HAP-1 (cell line): ENCODE data around the gene EPO.
"Not testable (repeated sequence)": the region's sequence is repeated elsewhere in the genome, so short reads cannot be mapped to it uniquely, and the experiment has no call there.

Experiments used
- DNase-seq, 2 experiments: peaks; one replicate each; pipeline ENCODE4 v3.0.0-alpha.2; 2016 to 2020; ENCODE audit warnings: low spot score in 2 of 2
- H3K27me3 ChIP-seq: fragments of 250-450 bp; sonication (Bioruptor Pico); 2 replicates; pipeline ENCODE4 v1.5.1; 2020; ENCODE audit warnings: low read depth, mild to moderate bottlenecking, moderate library complexity
- H3K36me3 ChIP-seq: fragments of 250-450 bp; sonication (Bioruptor Pico); replicated peaks from 2 replicates; pipeline ENCODE4 v1.5.1; 2020; ENCODE audit warnings: mild to moderate bottlenecking
- H3K4me1 ChIP-seq: fragments of 250-450 bp; sonication (Bioruptor Pico); 2 replicates; pipeline ENCODE4 v1.5.1; 2020; ENCODE audit warnings: mild to moderate bottlenecking
- H3K4me3 ChIP-seq: fragments of 250-450 bp; sonication (Bioruptor Pico); 2 replicates; pipeline ENCODE4 v1.5.1; 2020; ENCODE audit warnings: mild to moderate bottlenecking, moderate library complexity
- H3K9me3 ChIP-seq: fragments of 250-450 bp; sonication (Bioruptor Pico); 2 replicates; pipeline ENCODE4 v1.5.1; 2020; ENCODE audit warnings: mild to moderate bottlenecking, moderate library complexity
- in situ Hi-C: fragments of 300-500 bp; cut with MboI; formaldehyde crosslinking; loops from 3 replicates; pipeline ENCODE4 v1.14.3; 2020; ENCODE audit warnings: low sequenced_read_pairs, inconsistent platforms, mixed read lengths

Gene EPO

GRCh38 chr7:100723732-100724275 lies 3.5 kb downstream of the EPO start:
- peaks cover 5% of the 10 kb centered on the region; the same call in 1 of the 2 replicates for H3K4me1 ChIP-seq
- peaks cover 4% of the 10 kb centered on the region; the same call in 1 of the 2 replicates for H3K27me3 ChIP-seq
- H3K4me3 ChIP-seq: no peak overlapping the region
- in situ Hi-C loops: no loop called here
- no peaks in the 10 kb centered on the region for H3K9me3 ChIP-seq
- no peaks in the 10 kb centered on the region for H3K36me3 ChIP-seq
- DNase-seq: no peak

GRCh38 chr7:100724364-100724763 lies 4.1 kb downstream of the EPO start:
- H3K36me3 ChIP-seq, H3K9me3 ChIP-seq, H3K4me1 ChIP-seq, in situ Hi-C loops, H3K4me3 ChIP-seq, DNase-seq, H3K27me3 ChIP-seq: not testable (repeated sequence)

GRCh38 chr7:100726996-100727761 lies 6.9 kb downstream of the EPO start:
- in situ Hi-C loops: no loop called here
- no peaks in the 10 kb centered on the region; the same call in 1 of the 2 replicates for H3K27me3 ChIP-seq
- DNase-seq: no peak
- H3K4me3 ChIP-seq: no peak overlapping the region
- peaks cover 5% of the 10 kb centered on the region; the same call in 1 of the 2 replicates for H3K4me1 ChIP-seq
- no peaks in the 10 kb centered on the region for H3K36me3 ChIP-seq
- H3K9me3 ChIP-seq: no peaks in the 10 kb centered on the region

DNA sequence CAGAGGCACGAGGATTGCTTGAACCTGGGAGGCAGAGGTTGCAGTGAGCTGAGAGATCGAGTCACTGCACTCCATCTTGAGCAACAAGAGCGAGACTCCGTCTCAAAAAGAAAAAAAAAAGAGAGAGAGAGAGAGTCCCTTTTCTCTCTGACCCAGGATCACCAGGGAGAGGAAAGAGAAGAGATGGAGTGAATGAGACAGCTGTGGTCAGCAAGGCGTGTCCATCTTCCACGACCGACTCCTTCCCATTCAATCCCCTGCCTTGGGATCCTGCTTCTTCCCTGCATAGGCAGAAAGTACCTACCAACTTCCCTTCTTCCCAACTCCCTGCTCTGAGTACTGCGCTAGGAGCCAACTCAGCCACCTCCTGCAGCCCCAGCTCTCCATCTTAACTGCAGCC lies 7.9 kb downstream of the EPO start:
- H3K4me3 ChIP-seq: no peak overlapping the region

DNA sequence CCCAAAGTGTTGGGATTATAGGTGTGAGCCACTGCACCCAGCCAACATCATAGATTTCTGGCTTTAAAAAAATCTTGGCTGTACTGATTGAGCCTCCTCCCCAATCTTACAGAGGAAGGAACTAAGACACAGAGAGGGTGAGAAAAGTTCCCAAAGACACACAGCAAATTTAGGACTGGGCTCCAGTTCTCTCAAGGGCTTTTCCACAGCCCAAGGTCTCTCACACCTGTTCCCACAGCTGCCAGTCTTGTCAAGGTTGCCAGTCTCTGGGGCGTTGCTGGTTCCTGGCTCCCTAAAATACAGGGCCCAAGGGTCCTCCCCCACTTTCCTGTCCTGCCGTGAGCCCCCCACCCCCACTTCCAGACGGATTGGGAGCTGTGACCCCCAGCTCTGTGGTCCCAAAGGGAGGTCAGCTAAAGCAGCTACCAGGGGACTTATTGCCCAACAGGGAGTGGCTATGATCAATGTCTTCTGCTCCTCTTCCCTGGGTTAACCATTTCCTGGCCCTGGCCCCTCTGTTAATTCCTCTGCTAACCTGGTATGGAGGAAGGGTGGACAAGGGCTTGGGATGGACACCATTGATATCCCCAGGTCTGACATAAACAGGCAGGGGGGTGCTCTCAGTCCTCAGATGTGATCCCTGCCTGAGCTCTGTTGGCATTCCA lies 10.0 kb downstream of the EPO start:
- peaks cover 8% of the 10 kb centered on the region for H3K27me3 ChIP-seq
- no peaks in the 10 kb centered on the region for H3K9me3 ChIP-seq
- DNase-seq: no peak
- no peaks in the 10 kb centered on the region for H3K36me3 ChIP-seq
- in situ Hi-C loops: no loop called here
- no peak overlapping the region for H3K4me3 ChIP-seq
- H3K4me1 ChIP-seq: peaks cover 5% of the 10 kb centered on the region; the same call in 1 of the 2 replicates

More for the DNA sequence above, 7.9 kb downstream of the EPO start:
- Histone ChIP-seq H3K4me1 (peaks cover 5% of the 10 kb centered on the region; the same call in 1 of the 2 replicates), H3K9me3 (no peaks in the 10 kb centered on the region), H3K27me3 (peaks cover 3% of the 10 kb centered on the region), H3K36me3 (no peaks in the 10 kb centered on the region)
- DNase-seq: no peak
- in situ Hi-C loops: no loop called here

- no peak overlapping the region for H3K4me3 ChIP-seq
These were observed 11.8 kb downstream of the EPO start for GRCh38 chr7:100731937-100732636.

GRCh38 chr7:100735730-100736129 lies 15.5 kb downstream of the EPO start:
- H3K27me3 ChIP-seq: peaks cover 8% of the 10 kb centered on the region
- no peaks in the 10 kb centered on the region for H3K36me3 ChIP-seq
- in situ Hi-C loops: no loop called here
- no peaks in the 10 kb centered on the region for H3K4me1 ChIP-seq
- H3K4me3 ChIP-seq: no peak overlapping the region
- DNase-seq: no peak
- H3K9me3 ChIP-seq: no peaks in the 10 kb centered on the region

More at GRCh38 chr7:100731937-100732636, 11.8 kb downstream of the EPO start:
- Histone ChIP-seq H3K4me1 (no peaks in the 10 kb centered on the region), H3K27me3 (peaks cover 8% of the 10 kb centered on the region), H3K9me3 (no peaks in the 10 kb centered on the region), H3K36me3 (no peaks in the 10 kb centered on the region)
- DNase-seq: no peak
- in situ Hi-C loops: no loop called here

DNA sequence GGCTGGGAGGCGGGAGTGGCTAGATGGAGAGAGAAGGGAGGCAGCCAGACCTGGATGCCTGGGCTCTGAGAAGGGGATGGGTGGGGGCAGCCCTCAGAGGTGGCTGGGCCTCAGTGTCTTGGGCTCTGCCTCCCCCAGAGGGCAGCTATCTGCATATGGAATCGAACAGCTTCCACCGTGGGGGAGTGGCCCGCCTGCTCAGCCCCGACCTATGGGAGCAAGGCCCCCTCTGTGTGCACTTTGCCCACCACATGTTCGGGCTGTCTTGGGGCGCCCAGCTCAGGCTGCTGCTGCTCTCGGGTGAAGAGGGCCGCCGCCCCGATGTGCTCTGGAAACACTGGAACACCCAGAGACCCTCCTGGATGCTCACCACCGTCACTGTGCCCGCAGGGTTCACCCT lies 16.4 kb downstream of the EPO start:
- Histone ChIP-seq H3K9me3 (no peaks in the 10 kb centered on the region), H3K4me1 (no peaks in the 10 kb centered on the region), H3K27me3 (peaks cover 8% of the 10 kb centered on the region), H3K4me3 (no peak overlapping the region), H3K36me3 (no peaks in the 10 kb centered on the region)
- no peak for DNase-seq
- in situ Hi-C loops: no loop called here

DNA sequence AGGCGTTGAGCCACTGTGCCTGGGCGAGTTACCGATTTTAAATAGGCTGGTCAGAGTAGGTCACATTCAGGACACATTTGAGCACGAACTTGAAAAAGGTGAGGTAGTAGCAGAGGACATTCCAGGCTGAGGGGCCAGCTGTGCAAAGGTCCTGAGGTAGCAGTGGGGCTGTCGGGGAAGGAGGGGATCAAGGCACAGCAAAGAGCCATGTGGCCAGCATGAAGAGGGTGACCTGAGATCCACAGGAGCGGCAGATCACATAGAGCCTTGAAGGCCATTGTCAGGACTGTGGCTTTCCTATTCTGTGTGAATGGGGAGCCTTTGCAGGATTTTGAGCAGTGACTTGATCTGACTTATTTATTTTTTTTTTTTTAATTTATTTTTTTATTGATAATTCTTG lies 19.7 kb downstream of the EPO start:
- no peak overlapping the region for H3K4me3 ChIP-seq

DNA sequence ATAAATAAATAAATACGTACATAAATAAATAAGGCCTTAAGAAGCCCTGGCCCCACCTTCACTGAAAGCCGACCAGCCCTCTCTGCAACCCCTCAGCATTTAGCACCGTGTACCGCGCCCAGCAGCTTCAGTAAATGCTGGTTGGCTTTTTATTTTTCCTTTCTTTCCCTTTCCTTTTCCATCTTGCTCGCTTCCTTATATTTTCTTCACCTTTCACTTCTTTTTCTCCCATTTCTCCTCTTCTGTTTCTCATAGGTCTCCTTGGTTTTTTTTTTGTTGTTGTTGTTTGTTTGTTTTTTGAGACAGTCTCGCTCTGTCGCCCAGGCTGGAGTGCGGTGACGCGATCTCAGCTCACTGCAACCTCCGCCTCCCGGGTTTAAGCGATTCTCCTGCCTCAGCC lies 24.3 kb downstream of the EPO start:
- Histone ChIP-seq H3K9me3 (no peaks in the 10 kb centered on the region), H3K27me3 (no peaks in the 10 kb centered on the region), H3K36me3 (no peaks in the 10 kb centered on the region), H3K4me3 (no peak overlapping the region), H3K4me1 (no peaks in the 10 kb centered on the region)
- in situ Hi-C loops: no loop called here
- no peak for DNase-seq

More for the DNA sequence above, 19.7 kb downstream of the EPO start:
- Histone ChIP-seq H3K36me3 (no peaks in the 10 kb centered on the region), H3K4me1 (no peaks in the 10 kb centered on the region), H3K9me3 (no peaks in the 10 kb centered on the region), H3K27me3 (no peaks in the 10 kb centered on the region)
- no peak for DNase-seq
- in situ Hi-C loops: no loop called here

DNA sequence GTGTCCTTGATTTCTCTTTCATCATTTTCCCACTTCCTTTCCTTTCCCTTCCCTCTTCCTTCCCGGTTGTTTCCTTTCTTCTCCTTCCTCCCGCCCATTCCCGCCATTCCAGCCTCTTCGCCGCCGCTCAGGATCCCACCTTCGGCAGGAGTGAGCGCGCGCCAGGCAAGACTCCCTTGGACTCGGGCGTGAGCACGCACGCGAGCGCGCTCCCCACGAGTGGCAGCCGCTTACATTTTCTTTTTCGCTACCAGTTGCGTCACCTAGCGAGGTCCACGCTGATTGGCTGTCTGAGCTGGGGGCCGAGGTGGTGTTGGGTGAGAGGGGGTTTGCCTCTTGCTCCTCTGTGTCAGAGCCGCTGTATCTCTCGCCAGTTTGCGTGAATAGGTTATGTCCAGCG lies 24.9 kb downstream of the EPO start:
- H3K27me3 ChIP-seq: no peaks in the 10 kb centered on the region
- no peak for DNase-seq
- in situ Hi-C loops: no loop called here
- no peaks in the 10 kb centered on the region for H3K36me3 ChIP-seq
- H3K9me3 ChIP-seq: no peaks in the 10 kb centered on the region
- H3K4me3 ChIP-seq: no peak overlapping the region
- H3K4me1 ChIP-seq: no peaks in the 10 kb centered on the region

DNA sequence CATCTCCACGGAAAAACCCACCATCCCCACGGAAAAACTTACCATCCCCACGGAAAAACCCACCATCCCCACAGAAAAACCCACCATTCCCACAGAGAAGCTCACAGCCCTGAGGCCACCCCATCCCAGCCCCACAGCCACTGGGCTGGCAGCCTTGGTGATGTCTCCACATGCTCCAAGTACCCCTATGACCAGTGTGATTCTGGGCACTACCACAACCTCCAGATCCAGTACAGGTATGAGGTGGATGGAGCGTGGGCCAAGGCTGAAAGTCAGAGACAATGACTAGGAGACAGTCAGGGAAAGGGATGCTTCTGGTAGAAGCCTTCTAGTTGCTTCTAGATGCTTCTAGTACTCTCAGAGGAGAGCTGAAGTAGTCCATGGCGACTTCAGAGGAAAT lies 32.7 kb downstream of the EPO start:
- Histone ChIP-seq H3K4me1 (no peaks in the 10 kb centered on the region), H3K4me3 (no peak overlapping the region), H3K36me3 (no peaks in the 10 kb centered on the region), H3K9me3 (no peaks in the 10 kb centered on the region), H3K27me3 (peaks cover 4% of the 10 kb centered on the region; the same call in 1 of the 2 replicates)
- no peak for DNase-seq
- in situ Hi-C loops: no loop called here

DNA sequence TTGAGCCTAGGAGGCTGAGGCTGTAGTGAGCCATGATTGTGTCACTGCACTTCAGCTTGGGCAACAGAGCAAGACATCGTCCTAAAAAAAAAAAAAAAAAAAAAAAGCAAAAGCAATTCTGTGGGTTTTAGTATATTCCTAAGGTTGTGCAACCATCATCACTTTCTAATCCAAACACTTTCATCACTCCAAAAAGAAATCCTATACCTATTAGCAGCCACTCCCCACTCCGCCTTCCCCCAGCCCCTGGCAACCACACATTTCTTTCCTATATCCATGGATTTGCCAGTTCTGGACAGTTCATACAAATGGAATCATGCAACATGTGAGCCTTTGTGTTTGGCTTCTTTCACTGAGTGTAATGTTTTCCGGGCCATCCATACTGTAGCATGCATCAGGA lies 33.5 kb downstream of the EPO start:
- Histone ChIP-seq H3K4me1 (no peaks in the 10 kb centered on the region), H3K36me3 (no peaks in the 10 kb centered on the region), H3K27me3 (peaks cover 4% of the 10 kb centered on the region; the same call in 1 of the 2 replicates), H3K9me3 (no peaks in the 10 kb centered on the region), H3K4me3 (no peak overlapping the region)
- in situ Hi-C loops: no loop called here
- no peak for DNase-seq
